Right lobe of liver (tissue), 4 donors: ENCODE measurements around the gene ANO4.

Experiments
- CTCF ChIP-seq, 4 donors: fragments of 200-600 bp in 3 of 4; fragments of 450-650 bp in 1 of 4; IDR thresholded peaks; one replicate each; pipeline versions ENCODE4 v1.5.1 to v1.8.0; 2016 to 2022; ENCODE audit warnings: antibody characterized with exemption in 4 of 4, mild to moderate bottlenecking in 2 of 4
- POLR2A ChIP-seq: fragments of 450-650 bp; IDR thresholded peaks from one replicate; pipeline ENCODE4 v1.6.1; 2017; ENCODE audit warnings: antibody characterized with exemption, mild to moderate bottlenecking
- donor health status: DM: no; HTN: no; CAD: no.
- donor health status: DM: no; HTN: no; CAD: no.
- donor health status: DM: no; HTN: yes; CAD: no.

- TF ChIP-seq CTCF (IDR thresholded peaks at IDR 0.05) = no peak
- TF ChIP-seq POLR2A = no peak
Observed at GRCh38 chr12:100842156-100842555, 47.6 kb downstream of the ANO4 start.
